H1 (cell line): Measurements from ENCODE around the gene ERN2.

ENCODE experiments used
- CHD2 ChIP-seq: IDR thresholded peaks from 2 replicates; pipeline ENCODE4 v1.6.1; 2012; ENCODE audit warnings: low read length, improper control_type of control experiment
- CTCF ChIP-seq, 3 experiments: IDR thresholded peaks; 1 replicate in 2 of 3; 2 replicates in 1 of 3; pipeline versions ENCODE4 v1.5.1 to v1.6.1; 2011; ENCODE audit warnings: low read length in 3 of 3, mild to moderate bottlenecking in 3 of 3, inconsistent platforms in 2 of 3, low read depth in 1 of 3, moderate library complexity in 1 of 3; ENCODE audit not compliant: insufficient read depth in 1 of 3; ENCODE audit errors: control extremely low read depth in 1 of 3
- E2F6 ChIP-seq: IDR thresholded peaks from 2 replicates; pipeline ENCODE4 v1.6.1; 2012; ENCODE audit warnings: inconsistent platforms
- EP300 ChIP-seq, 2 experiments: IDR thresholded peaks; 1 replicate in 1 of 2; 2 replicates in 1 of 2; pipeline ENCODE4 v1.6.1; 2011 to 2012; ENCODE audit warnings: low read depth in 2 of 2, low read length in 2 of 2, mild to moderate bottlenecking in 2 of 2, borderline replicate concordance in 1 of 2, inconsistent platforms in 1 of 2, moderate library complexity in 1 of 2
- EZH2 ChIP-seq: fragments of 200-600 bp; sonication (generic); IDR thresholded peaks from 2 replicates; pipeline ENCODE4 v1.7.1; 2012; ENCODE audit warnings: low read depth, mild to moderate bottlenecking, moderate library complexity, low read length, inconsistent platforms; ENCODE audit not compliant: severe bottlenecking
- GTF2F1 ChIP-seq: IDR thresholded peaks from 2 replicates; pipeline ENCODE4 v1.6.1; 2012; ENCODE audit warnings: low read depth, low read length, improper control_type of control experiment, borderline replicate concordance
- JUN ChIP-seq: IDR thresholded peaks from 2 replicates; pipeline ENCODE4 v1.6.1; 2011; ENCODE audit warnings: low read depth, mild to moderate bottlenecking, improper control_type of control experiment, low read length
- POLR2A ChIP-seq, 2 experiments: IDR thresholded peaks; 1 replicate in 1 of 2; 2 replicates in 1 of 2; pipeline ENCODE4 v1.6.1; 2011; ENCODE audit warnings: low read depth in 2 of 2, low read length in 2 of 2, mild to moderate bottlenecking in 2 of 2; ENCODE audit errors: control extremely low read depth in 1 of 2
- RXRA ChIP-seq: IDR thresholded peaks from 2 replicates; pipeline ENCODE4 v1.6.1; 2011; ENCODE audit warnings: low read depth, mild to moderate bottlenecking, low read length, moderate library complexity; ENCODE audit not compliant: insufficient read depth
- SRF ChIP-seq: IDR thresholded peaks from 2 replicates; pipeline ENCODE4 v1.6.1; 2011; ENCODE audit warnings: mild to moderate bottlenecking, low read depth, low read length, moderate library complexity
- TF ChIP-seq, protein P1 (sequence below): IDR thresholded peaks from 2 replicates; pipeline ENCODE4 v1.6.1; 2012; ENCODE audit warnings: inconsistent platforms
- TF ChIP-seq, protein P2 (sequence below): IDR thresholded peaks from 2 replicates; pipeline ENCODE4 v1.6.1; 2011; ENCODE audit warnings: low read depth, mild to moderate bottlenecking, low read length; ENCODE audit not compliant: insufficient read depth

DNA sequence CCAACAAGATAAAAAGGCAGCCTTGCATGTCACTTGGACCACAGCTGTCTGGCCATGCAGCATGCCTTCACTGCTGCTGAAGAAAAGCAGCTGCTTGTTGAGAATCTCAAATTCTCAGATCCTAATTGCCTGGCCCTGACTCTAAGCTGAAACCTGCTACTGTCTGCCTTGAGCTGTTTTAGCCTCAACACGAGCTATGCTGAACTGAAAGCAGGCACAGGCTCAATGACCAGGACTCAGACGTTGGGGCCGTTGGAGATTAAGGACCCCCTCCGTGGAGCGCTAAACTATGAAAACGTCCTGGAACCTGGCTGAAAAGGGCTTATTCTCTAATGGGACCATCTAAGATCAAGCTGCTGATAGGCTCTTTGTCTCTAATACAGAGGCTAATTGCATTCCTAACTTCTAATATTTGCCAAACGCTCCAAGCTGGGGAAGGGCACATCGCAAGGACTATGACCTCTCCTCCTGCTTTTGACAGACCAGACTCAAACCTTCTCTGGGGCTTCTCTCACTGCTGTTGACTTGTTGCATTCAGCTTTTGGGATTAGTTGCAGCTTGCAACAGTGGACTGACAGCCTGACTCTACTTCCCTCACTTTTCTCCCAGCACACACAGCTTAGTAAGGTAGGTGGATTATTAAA is 38.9 kb downstream of the ERN2 start:
- TF ChIP-seq, protein P1, sequence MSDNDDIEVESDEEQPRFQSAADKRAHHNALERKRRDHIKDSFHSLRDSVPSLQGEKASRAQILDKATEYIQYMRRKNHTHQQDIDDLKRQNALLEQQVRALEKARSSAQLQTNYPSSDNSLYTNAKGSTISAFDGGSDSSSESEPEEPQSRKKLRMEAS: no peak
- TF ChIP-seq POLR2A (IDR thresholded peaks at IDR 0.05; ENCODE audit: control extremely low read depth in 1 of 2, low read depth in 2 of 2, low read length in 2 of 2): no peak
- TF ChIP-seq, protein P2, sequence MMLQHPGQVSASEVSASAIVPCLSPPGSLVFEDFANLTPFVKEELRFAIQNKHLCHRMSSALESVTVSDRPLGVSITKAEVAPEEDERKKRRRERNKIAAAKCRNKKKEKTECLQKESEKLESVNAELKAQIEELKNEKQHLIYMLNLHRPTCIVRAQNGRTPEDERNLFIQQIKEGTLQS: no peak
- TF ChIP-seq CTCF (IDR thresholded peaks at IDR 0.05; ENCODE audit: control extremely low read depth in 1 of 3, insufficient read depth in 1 of 3, low read depth in 1 of 3, low read length in 3 of 3): no peak
- no peak for TF ChIP-seq EP300 (IDR thresholded peaks at IDR 0.05; ENCODE audit: borderline replicate concordance in 1 of 2, low read depth in 2 of 2, low read length in 2 of 2)
- no peak for TF ChIP-seq RXRA
- no peak for TF ChIP-seq E2F6
- no peak for TF ChIP-seq GTF2F1
- TF ChIP-seq EZH2: no peak
- TF ChIP-seq CHD2: no peak
- TF ChIP-seq SRF: no peak
- TF ChIP-seq JUN: no peak
